Measurements from ENCODE around the gene HOXB13. TPM values are rescaled to one million over a fixed set of nuclear protein-coding genes. Genes with fewer than 3 reads are reported as not detected.

The HOXB13 gene
- total RNA-seq, 1 donor from 2014 or later: not detected

DNA sequence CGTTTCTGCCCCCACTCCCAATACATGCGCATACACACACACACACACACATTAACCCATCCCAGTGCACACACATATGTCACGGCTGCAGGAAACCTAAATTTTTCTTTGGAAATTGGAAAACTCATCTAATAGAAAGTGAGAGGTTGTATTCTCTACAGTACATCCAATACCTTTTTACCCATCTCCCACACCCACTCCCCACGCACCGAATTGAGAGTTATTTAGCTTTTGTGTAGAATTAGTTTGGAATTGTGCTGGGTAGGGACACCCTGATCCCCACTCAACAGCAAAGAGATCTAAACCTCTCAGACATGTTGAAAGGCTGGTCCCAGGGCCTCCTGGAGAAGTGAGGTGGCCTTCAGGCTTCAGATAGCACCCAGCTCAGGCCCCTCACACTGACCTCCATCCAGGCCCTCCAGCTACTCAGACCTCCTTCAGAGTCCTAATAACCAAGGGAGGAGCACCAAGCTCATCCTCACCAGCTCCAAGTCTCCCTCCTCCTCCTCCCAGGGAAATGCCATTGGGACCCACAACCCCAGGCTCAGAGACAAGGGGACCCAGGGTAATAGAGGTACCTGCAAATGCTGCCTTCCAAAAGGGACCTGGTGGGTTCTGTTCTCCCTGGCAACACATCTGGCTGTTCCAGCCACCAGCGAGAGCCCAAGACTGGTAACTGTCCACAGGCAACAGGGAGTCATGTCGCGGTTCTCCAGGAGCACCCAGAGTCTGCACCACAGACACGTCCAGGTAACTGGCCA lies 955 bp downstream of the HOXB13 start:
- no peak overlapping the region for H3K9ac ChIP-seq (ENCODE audit: low read depth in 1 of 3, low read length in 3 of 3)
- peaks cover 10 to 33% (median 13%) of the 10 kb centered on the region in 3 donors for H3K4me1 ChIP-seq (ENCODE audit: control insufficient read depth in 3 of 3, insufficient read depth in 3 of 3, low read length in 3 of 3)
- H3K4me3 ChIP-seq (ENCODE audit: low read length in 3 of 3): peak overlapping the region in 1 of 3 donors; percentile 54
- H3K27ac ChIP-seq (ENCODE audit: low read depth, low read length): no peak overlapping the region
- peaks cover 91 to 96% (median 96%) of the 10 kb centered on the region in 3 donors for H3K27me3 ChIP-seq (ENCODE audit: control insufficient read depth in 3 of 3, insufficient read depth in 3 of 3, low read length in 3 of 3)
- H3K36me3 ChIP-seq (ENCODE audit: control insufficient read depth in 3 of 3, insufficient read depth in 3 of 3, low read length in 3 of 3): no peaks in the 10 kb centered on the region
- no peaks in the 10 kb centered on the region for H3K9me3 ChIP-seq (ENCODE audit: control insufficient read depth in 3 of 3, low read length in 3 of 3)

DNA sequence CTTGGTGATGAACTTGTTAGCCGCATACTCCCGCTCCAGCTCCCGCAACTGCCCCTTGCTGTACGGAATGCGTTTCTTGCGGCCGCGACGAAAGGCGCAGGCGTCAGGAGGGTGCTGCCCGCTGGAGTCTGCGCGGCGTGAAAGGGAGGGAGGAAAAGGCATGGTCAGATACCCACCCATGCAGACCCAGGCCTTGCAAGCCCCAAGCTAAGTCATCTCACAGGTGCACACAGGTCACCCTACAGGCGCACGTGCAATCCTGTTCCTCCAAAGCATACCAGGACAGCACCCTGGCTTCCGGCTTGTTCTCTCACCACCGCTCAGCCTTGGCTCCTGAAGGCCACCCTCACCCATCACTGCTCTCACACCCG lies 1.6 kb downstream of the HOXB13 start:
- no peaks in the 10 kb centered on the region for H3K9me3 ChIP-seq (ENCODE audit: control insufficient read depth in 3 of 3, low read length in 3 of 3)
- H3K27ac ChIP-seq (ENCODE audit: low read depth, low read length): no peak overlapping the region
- H3K4me3 ChIP-seq (ENCODE audit: low read length in 3 of 3): no peak overlapping the region
- no peaks in the 10 kb centered on the region for H3K36me3 ChIP-seq (ENCODE audit: control insufficient read depth in 3 of 3, insufficient read depth in 3 of 3, low read length in 3 of 3)
- peaks cover 10 to 33% (median 13%) of the 10 kb centered on the region in 3 donors for H3K4me1 ChIP-seq (ENCODE audit: control insufficient read depth in 3 of 3, insufficient read depth in 3 of 3, low read length in 3 of 3)
- H3K27me3 ChIP-seq (ENCODE audit: control insufficient read depth in 3 of 3, insufficient read depth in 3 of 3, low read length in 3 of 3): peaks cover 92 to 97% (median 96%) of the 10 kb centered on the region in 3 donors
- H3K9ac ChIP-seq (ENCODE audit: low read depth in 1 of 3, low read length in 3 of 3): no peak overlapping the region

DNA sequence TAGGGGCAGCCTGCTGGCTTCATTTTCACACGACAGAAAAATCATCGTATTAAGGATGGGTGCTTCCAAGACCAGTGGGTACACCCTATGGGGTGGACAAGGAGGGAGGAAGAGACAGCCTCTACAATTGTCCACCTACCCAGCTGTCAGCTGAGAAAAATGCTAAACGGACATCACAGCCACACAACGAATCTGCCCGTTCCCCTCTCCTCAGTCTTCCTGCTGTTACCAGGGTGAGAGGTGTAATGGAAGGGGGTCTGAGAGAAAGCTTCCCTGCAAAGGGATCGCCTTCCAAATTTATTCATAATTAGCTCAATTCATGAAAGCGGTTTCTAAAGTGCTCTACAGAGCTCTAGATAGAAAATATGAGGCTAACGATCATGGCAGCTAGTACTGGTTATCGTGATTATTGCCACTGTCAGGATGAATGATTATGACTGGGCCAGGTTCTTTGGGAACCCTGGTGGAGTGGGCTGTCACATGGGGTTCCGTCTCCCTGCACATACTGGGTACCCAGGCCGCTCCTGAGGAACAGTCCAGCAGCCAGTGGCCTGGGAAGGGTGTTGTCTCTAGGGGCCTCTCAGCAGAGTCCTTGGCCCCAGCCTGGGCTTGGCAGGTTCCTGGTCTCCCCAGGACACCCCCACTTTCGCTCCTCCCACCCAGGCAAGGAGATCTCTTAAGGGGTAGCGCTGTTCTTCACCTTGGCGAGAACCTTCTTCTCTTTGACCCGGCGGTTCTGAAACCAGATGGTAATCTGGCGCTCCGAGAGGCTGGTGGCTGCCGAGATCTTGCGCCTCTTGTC lies 2.2 kb downstream of the HOXB13 start:
- Histone ChIP-seq H3K27ac (ENCODE audit: low read depth, low read length) (no peak overlapping the region), H3K4me3 (ENCODE audit: low read length in 3 of 3) (no peak overlapping the region), H3K36me3 (ENCODE audit: control insufficient read depth in 3 of 3, insufficient read depth in 3 of 3, low read length in 3 of 3) (no peaks in the 10 kb centered on the region), H3K4me1 (ENCODE audit: control insufficient read depth in 3 of 3, insufficient read depth in 3 of 3, low read length in 3 of 3) (peaks cover 10 to 33% (median 13%) of the 10 kb centered on the region in 3 donors), H3K27me3 (ENCODE audit: control insufficient read depth in 3 of 3, insufficient read depth in 3 of 3, low read length in 3 of 3) (peaks cover 95 to 96% (median 95%) of the 10 kb centered on the region in 3 donors), H3K9ac (ENCODE audit: low read depth in 1 of 3, low read length in 3 of 3) (no peak overlapping the region), H3K9me3 (ENCODE audit: control insufficient read depth in 3 of 3, low read length in 3 of 3) (no peaks in the 10 kb centered on the region)

DNA sequence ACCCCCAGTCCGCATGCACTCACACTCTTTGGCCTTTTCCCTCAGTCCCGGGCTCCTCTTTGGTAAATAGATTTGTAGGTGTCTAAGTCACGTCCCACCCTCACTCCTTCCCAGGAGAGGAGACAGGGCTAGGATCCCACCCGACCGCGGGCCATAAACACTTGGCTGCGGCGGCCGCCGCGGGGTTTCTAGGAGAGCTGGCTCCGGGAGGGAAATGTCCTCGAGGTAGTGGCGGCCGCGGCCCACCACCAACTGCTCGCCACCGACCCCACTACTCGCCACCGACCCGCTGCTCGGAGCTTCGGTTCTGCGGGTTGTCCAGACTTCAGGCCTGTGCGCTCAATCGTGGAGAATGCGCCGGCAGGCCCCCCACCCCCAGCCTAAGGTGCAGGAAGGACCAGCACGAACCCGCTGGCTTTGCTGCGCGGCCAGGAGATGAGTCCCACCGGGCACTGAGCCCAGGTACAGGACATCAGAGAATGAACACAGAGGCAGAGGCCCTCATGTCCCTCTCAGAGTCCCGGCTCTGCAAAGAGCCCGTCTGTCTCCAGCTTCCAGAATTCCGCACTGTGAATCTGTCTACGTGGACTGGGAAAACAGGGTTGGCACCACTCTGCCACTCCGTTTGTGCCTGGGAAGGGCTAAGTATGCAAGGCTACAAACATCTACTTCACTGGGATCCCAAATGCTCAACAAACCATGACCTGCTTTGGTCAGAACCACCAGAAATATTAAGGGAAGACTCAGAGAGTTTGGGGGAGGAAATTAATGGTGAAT lies 3.1 kb downstream of the HOXB13 start:
- Histone ChIP-seq H3K36me3 (ENCODE audit: control insufficient read depth in 3 of 3, insufficient read depth in 3 of 3, low read length in 3 of 3) (no peaks in the 10 kb centered on the region), H3K4me3 (ENCODE audit: low read length in 3 of 3) (peak overlapping the region in 1 of 3 donors; percentile 35), H3K27me3 (ENCODE audit: control insufficient read depth in 3 of 3, insufficient read depth in 3 of 3, low read length in 3 of 3) (peaks cover 97 to 99% (median 97%) of the 10 kb centered on the region in 3 donors), H3K4me1 (ENCODE audit: control insufficient read depth in 3 of 3, insufficient read depth in 3 of 3, low read length in 3 of 3) (peaks cover 10 to 33% (median 13%) of the 10 kb centered on the region in 3 donors), H3K9me3 (ENCODE audit: control insufficient read depth in 3 of 3, low read length in 3 of 3) (no peaks in the 10 kb centered on the region), H3K9ac (ENCODE audit: low read depth in 1 of 3, low read length in 3 of 3) (no peak overlapping the region), H3K27ac (ENCODE audit: low read depth, low read length) (no peak overlapping the region)

DNA sequence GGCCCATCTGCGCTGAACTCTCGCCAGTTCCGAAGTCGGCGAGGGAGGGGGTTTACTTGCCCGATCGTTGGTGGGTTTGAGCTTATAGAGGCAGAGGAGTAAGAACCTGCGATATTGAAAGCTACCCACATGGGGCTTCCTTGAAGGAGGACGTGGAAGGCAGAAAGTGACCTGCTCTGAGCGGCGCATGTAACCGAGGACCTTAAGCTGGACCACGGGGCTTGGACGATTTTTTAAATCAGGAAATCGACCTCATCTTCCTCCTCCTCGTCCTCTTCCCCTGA lies 3.6 kb downstream of the HOXB13 start:
- Histone ChIP-seq H3K4me1 (ENCODE audit: control insufficient read depth in 3 of 3, insufficient read depth in 3 of 3, low read length in 3 of 3) (peaks cover 10 to 33% (median 13%) of the 10 kb centered on the region in 3 donors), H3K27ac (ENCODE audit: low read depth, low read length) (no peak overlapping the region), H3K4me3 (ENCODE audit: low read length in 3 of 3) (peak overlapping the region in 1 of 3 donors; percentile 35), H3K9me3 (ENCODE audit: control insufficient read depth in 3 of 3, low read length in 3 of 3) (no peaks in the 10 kb centered on the region), H3K36me3 (ENCODE audit: control insufficient read depth in 3 of 3, insufficient read depth in 3 of 3, low read length in 3 of 3) (no peaks in the 10 kb centered on the region), H3K27me3 (ENCODE audit: control insufficient read depth in 3 of 3, insufficient read depth in 3 of 3, low read length in 3 of 3) (peaks cover 97 to 99% (median 97%) of the 10 kb centered on the region in 3 donors), H3K9ac (ENCODE audit: low read depth in 1 of 3, low read length in 3 of 3) (no peak overlapping the region)

DNA sequence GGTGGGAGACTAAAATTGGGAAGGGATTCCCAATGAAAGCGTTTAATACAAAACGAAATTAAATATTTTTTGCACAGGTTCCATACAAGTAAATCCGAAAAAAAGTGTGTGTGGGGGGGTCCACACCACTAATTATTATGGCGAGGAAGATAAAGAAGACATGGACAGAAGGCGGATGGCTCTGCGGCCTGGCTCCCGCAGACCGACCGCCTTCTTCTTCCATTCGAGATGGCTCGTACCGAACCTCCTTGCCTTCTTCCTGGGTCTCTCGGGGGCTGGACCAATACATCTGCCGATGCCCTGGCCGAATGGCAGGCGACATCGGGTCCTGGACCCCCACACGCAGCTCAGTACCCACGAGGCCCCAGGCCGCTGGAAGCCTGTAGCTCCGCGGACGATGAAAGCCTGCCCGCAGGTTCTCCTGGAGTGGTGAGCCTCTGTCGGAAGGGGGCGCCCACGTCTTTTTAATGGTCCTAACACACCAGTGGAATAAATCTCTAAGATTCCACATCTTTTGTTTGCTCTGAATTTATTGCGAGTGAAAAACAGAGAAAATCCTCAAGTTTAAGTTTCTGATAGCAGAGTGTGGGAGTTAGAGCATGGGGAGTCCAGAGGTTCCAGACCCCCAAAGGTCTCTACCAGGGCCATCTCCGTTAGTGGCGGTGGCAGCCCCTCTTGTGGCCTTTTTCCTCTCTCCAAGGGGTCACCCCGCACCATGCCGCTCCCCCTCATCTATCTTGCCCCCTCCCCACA lies 4.1 kb downstream of the HOXB13 start:
- no peaks in the 10 kb centered on the region for H3K36me3 ChIP-seq (ENCODE audit: control insufficient read depth in 3 of 3, insufficient read depth in 3 of 3, low read length in 3 of 3)
- H3K4me3 ChIP-seq (ENCODE audit: low read length in 3 of 3): peak overlapping the region in 1 of 3 donors; percentile 35
- H3K9ac ChIP-seq (ENCODE audit: low read depth in 1 of 3, low read length in 3 of 3): peak overlapping the region in 1 of 3 donors; percentile 40
- H3K4me1 ChIP-seq (ENCODE audit: control insufficient read depth in 3 of 3, insufficient read depth in 3 of 3, low read length in 3 of 3): peaks cover 9 to 32% (median 13%) of the 10 kb centered on the region in 3 donors
- no peak overlapping the region for H3K27ac ChIP-seq (ENCODE audit: low read depth, low read length)
- H3K27me3 ChIP-seq (ENCODE audit: control insufficient read depth in 3 of 3, insufficient read depth in 3 of 3, low read length in 3 of 3): peaks cover 97 to 99% (median 97%) of the 10 kb centered on the region in 3 donors
- no peaks in the 10 kb centered on the region for H3K9me3 ChIP-seq (ENCODE audit: control insufficient read depth in 3 of 3, low read length in 3 of 3)

DNA sequence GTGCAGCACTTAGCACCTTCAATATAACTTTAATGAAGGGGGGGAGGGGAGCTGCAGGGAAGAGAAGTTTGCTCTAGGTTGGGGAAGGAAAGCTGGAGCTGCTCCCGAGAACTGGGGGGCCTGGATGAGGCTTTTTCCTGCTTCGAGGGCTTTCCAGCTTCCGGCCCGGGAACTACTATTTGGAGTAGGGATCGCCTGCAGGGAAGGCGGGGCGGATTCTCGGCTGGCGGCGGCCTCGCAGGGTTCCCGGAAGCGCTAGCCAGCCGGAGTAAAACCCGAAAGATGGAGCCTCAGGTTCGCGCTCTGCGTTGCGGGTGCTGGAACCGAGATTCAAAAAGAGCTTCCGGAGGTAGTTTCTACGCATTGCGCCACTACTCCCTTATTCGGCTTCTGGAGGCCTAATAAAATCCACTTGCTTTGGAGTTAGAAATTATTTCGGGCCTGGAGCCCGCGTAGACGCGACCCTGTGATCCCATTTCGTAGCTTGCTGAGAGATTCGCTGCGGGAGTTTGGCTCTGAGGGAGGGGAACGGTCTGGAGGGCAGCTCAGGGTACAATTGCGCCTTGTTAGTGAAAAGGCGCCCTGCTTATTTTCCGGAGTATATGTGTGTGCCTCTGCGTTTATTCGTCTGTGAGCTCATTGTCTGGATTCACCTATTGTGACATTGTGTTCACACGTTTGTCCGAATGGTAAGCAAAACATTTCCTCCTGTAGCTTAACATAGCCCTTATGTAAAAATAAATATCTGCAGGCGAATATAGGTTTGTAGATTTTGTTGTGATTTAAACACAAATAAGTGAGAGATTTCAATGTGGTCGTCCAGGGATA lies 4.9 kb downstream of the HOXB13 start:
- no peak overlapping the region for H3K4me3 ChIP-seq (ENCODE audit: low read length in 3 of 3)
- peak overlapping the region in 1 of 3 donors; percentile 40 for H3K9ac ChIP-seq (ENCODE audit: low read depth in 1 of 3, low read length in 3 of 3)
- no peaks in the 10 kb centered on the region for H3K9me3 ChIP-seq (ENCODE audit: control insufficient read depth in 3 of 3, low read length in 3 of 3)
- H3K4me1 ChIP-seq (ENCODE audit: control insufficient read depth in 3 of 3, insufficient read depth in 3 of 3, low read length in 3 of 3): peaks cover 7 to 34% (median 20%) of the 10 kb centered on the region in 3 donors
- H3K27me3 ChIP-seq (ENCODE audit: control insufficient read depth in 3 of 3, insufficient read depth in 3 of 3, low read length in 3 of 3): peaks cover 97 to 100% (median 99%) of the 10 kb centered on the region in 3 donors
- H3K36me3 ChIP-seq (ENCODE audit: control insufficient read depth in 3 of 3, insufficient read depth in 3 of 3, low read length in 3 of 3): no peaks in the 10 kb centered on the region
- no peak overlapping the region for H3K27ac ChIP-seq (ENCODE audit: low read depth, low read length)

DNA sequence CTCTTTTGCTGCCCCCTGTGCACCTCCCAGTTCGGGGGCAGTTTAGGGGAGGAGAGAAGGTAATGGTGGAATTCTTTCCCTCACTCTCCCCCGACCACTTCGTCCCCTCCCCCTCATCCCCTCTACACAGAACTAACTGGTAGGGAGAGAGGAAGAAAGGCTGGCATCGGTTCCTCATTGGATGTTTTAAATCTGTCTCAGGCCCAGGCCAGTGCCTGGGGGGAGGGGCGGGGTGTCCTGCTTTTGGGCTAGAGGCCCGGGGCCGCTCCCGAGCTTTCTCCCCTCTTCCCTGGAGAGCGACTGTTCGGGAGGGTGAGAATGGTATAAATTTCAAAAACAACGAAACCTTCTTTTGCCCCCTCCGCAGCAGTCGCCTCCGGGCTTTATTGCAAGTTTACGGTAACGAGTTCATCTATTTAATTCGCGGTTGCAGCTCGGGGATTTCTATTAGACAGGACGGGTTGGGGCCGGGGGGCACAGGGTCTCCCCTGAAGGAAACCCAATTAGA lies 5.6 kb downstream of the HOXB13 start, which contains the start of gene PRAC2:
TSS of gene PRAC2 (plus strand) at position 271 of the 508 bp plus-strand sequence. CDS start 1,226 bp downstream, outside the sequence.
- no peaks in the 10 kb centered on the region for H3K9me3 ChIP-seq (ENCODE audit: control insufficient read depth in 3 of 3, low read length in 3 of 3)
- no peak within 1 kb of the TSS for H3K27ac ChIP-seq (ENCODE audit: low read depth, low read length)
- no peaks in the 10 kb centered on the region for H3K36me3 ChIP-seq (ENCODE audit: control insufficient read depth in 3 of 3, insufficient read depth in 3 of 3, low read length in 3 of 3)
- no peak within 1 kb of the TSS for H3K9ac ChIP-seq (ENCODE audit: low read depth in 1 of 3, low read length in 3 of 3)
- H3K4me1 ChIP-seq (ENCODE audit: control insufficient read depth in 3 of 3, insufficient read depth in 3 of 3, low read length in 3 of 3): peaks cover 10 to 33% (median 19%) of the 10 kb centered on the region in 3 donors
- no peak within 1 kb of the TSS for H3K4me3 ChIP-seq (ENCODE audit: low read length in 3 of 3)
- peaks cover 96 to 99% (median 98%) of the 10 kb centered on the region in 3 donors for H3K27me3 ChIP-seq (ENCODE audit: control insufficient read depth in 3 of 3, insufficient read depth in 3 of 3, low read length in 3 of 3)

All from skeletal muscle tissue (tissue), 4 donors.